ENCODE results near the gene TMEM35B.
A peak's percentile ranks its signal among the peaks of the same experiment; 100 is the strongest.
"Not testable (repeated sequence)": the region's sequence is repeated elsewhere in the genome, so short reads cannot be mapped to it uniquely, and the experiment has no call there.

TMEM35B gene

DNA sequence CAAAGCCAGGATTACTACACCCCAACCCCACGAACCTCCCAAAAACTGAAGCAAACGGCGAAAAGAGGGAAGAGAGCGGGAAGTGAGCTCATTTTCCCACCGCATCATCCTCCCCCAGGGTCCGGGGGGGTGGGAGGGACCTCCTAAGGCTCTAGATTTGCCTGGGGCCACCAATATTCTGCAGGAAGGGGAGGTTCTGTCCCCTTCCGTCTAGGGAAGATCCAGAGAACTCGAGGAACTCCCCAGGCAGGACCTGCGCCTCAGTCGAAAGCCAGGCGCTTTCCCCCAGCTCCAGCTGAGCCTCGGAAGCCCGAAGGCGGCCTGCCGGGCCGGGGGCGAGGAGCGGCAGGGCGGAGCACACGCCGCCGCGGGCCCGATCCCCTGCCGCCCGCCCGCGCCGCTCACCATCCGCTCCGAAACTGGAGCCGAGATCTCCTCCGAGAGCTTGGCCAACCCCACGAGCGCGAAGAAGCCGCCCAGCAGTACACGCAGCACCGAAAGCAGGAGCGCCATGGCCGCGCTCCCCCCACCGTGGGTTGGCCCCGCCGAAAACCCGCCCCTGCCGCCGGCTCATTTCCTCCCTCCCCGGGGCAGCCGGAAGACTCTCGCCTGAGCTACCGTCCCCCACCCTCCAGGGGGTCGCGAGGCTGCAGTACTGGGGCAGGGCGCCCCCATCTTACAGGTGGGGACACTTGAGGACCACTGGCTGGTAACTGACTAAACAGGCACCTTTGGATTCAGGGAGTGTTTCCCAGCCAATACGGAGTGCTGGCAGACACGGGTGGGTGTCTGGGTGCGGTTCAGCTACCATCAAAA lies at the start of gene TMEM35B:
Gene TMEM35B, minus strand, starts transcription at position 555 of the 816 bp plus-strand sequence. Its CDS starts 42 bp downstream, at position 513.
- DNase-seq (ENCODE audit: low read depth) = peak; percentile 73

DNA sequence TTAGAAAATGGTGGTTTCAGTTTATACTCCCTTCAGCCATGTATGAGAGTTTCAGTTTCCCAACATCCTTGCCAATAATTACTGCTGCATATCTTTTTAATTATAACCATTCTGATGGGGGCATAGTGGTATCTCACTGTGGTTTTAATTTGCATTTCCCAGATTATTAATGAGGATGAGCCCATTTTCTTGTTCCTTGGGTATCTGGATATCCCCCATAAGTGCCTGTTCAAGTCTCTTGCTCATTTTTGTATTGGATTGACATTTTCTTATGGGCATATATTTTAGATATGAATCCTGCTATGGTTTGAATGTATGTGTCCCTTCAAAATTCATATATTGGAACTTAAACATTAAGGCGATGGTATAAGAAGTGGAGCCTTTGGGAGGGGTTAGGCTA lies 48.2 kb upstream of the TMEM35B start:
- DNase-seq (ENCODE audit: low read depth) = no peak

DNA sequence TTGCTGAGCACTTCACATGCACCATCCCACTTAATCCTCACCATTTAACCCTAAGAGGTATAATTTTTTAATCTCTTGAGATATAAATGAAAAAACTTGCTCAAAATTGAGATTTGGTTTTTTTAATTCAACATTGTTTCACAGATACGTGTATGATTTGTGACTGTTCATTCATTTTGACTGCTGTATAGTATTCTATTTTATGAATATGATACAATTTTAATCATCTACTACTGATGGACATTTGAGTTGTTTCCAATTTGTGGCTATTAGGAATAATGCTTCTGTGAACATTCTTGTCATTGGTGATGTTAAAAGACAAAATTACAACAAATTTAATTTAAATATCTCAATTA lies 47.2 kb upstream of the TMEM35B start:
- DNase-seq (ENCODE audit: low read depth) = no peak

DNA sequence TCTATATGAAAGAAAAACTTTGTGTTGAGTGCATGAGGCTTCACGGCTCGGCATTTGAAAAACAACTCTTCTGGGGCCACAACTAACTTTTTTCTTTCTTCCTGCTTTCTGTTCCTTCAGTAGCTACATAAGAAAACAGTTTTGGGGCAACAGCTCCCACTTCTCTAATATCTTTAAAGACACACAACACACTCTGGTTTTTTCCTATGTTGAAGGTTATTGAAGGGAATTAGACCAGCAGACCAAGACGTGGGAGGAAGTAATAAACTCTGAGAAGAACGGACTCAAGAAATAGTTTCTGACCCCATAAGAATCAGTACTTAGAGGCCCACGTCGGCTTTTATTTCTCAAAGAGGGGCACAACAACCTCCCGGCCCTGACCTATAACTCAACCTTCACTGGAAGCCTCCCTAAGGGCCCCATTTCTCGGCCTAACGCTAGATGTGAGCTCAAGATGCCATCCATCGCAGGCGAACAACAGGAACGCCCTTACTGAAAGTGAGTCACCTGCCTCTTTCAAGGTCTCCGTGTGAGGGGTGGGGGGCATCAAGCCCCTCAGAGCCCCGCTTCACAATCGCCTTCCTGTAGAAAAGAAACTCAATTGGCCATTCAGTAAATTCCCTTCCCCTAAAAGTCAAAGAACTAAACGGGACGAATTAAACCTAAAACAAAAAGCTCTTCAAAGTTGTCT lies 45.8 kb upstream of the TMEM35B start:
- peak; percentile 75 for DNase-seq (ENCODE audit: low read depth)

DNA sequence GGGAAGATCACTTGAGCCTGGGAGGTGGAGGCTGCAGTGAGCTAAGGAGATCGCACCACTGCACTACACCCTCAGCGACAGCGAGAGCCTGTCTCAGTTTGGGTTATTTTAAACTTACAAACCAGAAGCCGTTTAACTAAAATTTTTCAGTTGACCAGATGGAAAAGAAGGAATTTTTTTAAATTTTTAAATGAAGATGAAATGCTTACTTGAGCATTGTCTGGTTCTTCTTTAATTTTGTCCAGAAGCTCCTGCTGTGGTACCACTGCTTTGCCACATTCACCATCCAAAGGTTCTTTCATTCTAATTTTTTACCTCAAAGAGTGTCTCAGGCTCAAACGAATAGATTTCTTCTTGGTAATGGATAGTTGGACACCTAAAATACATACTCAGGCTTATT lies 45.2 kb upstream of the TMEM35B start:
- DNase-seq (ENCODE audit: low read depth) = no peak

DNA sequence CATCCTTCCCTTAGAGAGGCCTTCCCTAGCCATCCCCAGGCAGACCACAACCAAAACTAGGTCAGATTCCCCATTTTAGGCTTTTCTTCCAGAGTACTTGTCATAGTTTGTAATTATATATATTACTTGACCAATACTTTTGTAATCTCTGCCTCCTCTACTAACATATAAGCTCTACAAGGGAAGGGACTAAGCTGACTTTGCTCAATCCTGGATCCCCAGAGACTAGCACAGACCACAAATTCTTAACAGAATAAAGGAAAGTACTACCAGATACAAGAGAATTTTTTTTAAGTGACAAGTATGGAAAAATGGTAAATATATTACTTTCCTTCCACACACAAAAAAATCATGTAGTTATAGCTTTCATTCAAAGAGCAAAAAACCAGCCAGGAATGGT lies 44.6 kb upstream of the TMEM35B start:
- DNase-seq (ENCODE audit: low read depth) = no peak

DNA sequence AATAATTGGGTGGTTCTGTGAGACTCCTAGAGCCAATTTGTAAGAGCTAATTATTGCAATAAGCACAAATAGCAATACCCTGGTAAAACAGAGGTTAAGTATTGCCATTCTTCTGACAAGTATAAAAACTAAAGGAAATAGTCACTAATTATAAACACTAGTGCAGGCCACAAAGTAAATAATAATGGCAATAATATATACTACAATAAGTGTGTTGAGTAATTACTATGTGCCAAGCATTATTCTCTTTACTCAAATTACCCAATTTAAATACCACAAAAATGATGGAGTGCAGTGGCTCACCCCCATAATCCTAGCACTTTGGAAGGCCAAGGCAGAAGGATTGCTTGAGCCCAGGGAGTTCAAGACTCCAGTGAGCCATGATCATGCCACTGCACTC lies 31.3 kb upstream of the TMEM35B start:
- DNase-seq (ENCODE audit: low read depth) = no peak

DNA sequence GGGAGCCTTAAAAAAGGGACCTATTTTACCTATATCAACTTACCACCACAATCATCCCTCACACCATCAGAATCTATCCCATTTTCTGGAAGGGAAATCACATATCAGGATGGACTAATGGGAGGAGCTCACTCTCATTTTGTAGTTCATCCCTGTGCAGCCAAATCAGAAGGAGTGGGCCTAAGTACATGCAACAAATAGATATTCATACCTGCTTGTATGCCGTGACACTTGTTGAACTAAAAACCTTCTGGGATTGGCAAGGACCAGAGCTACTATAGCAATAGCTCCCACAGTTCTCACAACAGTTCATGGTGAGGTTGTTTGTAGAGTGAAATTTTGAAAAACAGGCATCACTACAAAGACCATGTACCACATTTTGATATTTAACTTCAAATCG lies 29.3 kb upstream of the TMEM35B start:
- DNase-seq (ENCODE audit: low read depth) = no peak

DNA sequence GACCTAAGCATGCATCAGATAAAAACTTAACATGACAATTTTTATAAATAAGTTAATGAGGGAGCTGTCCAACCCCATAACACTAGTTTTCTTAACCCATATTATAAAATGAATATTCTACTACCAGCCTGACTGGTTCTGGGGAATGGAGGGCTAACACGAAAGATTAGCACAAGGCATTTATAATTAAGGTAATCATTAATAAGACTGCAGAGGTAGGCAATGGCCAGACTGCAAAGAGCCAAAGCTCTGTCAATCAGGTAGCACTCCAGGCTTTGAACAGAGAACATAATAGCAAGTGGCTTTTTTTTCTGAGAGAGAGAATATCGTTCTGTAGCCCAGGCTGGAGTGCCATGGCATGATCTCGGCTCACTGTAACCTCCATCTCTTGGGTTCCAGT lies 20.6 kb upstream of the TMEM35B start:
- no peak for DNase-seq (ENCODE audit: low read depth)

DNA sequence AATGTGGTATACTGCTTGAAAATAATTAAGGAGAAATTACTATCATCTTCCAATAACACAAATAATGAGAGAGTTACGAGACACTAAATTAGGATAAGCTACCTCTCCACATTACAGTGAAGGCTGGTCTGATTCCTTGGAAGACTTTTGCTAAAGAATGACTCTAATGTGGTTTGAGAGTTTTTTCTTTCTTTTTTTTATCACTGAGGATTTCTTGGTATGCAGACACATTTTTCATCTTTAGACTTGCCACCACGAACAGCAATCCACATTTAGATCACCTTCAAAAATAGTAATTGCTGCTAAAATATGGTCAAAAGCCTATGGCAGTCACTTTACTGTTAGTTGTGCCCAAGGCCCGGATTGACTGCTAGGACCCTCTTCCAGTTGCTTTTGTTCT lies 16.6 kb upstream of the TMEM35B start:
- no peak for DNase-seq (ENCODE audit: low read depth)

DNA sequence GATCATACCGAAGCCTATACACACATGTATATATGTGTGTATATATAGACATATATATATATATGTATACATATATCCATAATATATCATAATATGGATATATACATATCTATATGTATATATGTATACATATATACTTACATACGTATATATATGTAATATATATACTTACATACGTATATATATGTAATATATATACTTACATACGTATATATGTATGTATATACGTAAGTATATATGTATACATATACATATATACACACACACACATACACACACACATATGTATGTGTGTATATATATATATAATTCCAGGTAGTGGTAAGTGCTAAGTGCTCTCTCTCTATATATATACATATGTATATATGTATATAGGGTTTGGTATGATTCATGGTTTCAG lies 9.7 kb upstream of the TMEM35B start:
- no peak for DNase-seq (ENCODE audit: low read depth)

DNA sequence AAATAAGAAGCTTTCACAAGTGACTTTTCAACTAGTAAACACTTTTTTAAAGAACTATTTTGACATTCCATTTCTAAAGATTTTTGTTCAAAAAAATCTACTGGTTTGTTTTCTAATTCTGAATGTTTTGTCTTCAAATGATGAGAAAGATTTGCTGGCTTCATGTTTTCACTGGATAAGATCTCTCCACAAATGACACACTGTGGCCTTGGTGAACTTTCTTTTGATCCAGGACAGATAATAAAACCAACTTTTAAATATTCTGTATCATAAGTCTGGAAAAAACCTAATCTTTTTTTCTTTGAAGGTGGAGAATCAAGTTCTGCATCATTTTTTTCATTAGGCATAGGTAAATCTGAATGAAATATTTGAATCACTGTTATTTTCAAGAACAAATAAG lies 3.4 kb upstream of the TMEM35B start:
- DNase-seq (ENCODE audit: low read depth) = no peak

DNA sequence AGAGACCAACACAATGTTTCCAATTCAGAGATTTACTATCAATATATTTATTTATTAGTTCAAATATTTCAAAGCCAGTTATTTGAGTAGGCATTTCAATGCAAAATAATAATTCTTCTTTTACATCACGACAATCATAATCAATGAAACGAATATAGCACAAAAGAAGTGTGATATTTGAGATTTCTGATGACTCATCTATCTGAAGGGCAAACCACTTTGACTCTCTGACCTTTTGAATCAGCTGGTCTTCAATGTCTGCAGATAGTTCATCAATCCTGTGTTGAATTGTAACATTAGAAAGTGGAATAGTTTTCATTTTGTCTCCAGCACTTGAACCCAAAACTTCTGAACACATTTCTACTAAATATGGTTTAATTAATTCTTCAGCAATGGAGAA lies 3.0 kb upstream of the TMEM35B start:
- peak; percentile 12 for DNase-seq (ENCODE audit: low read depth)

DNA sequence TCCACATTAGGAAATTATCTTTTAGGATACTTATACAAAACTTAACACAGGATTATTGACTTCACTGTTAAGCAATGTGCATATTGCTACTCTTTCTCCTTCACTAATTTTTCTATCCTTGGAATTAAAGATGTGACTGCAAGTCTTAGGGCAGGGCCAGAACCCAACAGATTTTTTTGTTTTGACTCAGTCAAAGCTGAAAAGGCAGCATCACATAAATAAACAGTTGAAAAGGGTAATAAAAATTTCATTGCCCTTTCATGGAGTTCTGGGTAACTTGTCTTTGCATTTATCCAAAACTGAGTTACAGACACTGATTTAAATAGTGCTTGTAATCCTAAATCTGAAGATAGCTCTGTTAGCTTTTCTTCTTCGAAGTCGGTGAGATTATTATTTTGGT lies 1.9 kb upstream of the TMEM35B start:
- DNase-seq (ENCODE audit: low read depth) = peak; percentile 30

DNA sequence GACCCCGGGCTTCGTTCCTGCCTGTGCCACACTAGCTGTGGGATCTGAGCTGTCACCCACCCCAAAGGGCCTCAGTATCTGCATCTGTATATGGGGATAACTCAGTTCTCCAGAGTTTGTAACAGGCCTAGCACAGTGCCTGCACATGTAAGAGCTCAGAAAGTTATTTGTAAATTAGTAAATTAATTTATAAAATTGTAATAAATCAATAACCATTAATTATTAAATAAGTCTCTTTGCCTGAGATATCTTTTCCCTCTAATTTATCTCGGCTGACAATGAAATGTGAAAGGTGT lies 410 bp upstream of the TMEM35B start:
- DNase-seq (ENCODE audit: low read depth) = not testable (repeated sequence)

DNA sequence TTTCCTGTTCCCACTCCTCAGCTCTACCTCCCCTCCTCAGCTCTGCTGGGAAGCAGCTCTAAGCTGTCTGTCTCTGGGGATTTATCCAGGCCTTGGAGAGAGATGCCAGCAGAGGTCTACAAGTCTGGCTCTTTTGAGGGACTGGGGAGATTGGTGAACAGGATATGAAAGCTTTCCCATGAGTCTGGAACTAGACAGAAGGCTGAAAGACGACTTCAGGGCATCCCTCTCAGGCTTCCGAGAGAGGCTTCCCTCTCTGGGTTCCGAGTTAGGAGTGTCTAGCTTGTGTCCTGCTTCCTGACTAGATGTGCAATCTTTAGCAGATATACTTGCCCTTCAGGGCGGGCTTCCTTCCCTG lies 733 bp downstream of the TMEM35B start:
- DNase-seq (ENCODE audit: low read depth) = no peak

DNA sequence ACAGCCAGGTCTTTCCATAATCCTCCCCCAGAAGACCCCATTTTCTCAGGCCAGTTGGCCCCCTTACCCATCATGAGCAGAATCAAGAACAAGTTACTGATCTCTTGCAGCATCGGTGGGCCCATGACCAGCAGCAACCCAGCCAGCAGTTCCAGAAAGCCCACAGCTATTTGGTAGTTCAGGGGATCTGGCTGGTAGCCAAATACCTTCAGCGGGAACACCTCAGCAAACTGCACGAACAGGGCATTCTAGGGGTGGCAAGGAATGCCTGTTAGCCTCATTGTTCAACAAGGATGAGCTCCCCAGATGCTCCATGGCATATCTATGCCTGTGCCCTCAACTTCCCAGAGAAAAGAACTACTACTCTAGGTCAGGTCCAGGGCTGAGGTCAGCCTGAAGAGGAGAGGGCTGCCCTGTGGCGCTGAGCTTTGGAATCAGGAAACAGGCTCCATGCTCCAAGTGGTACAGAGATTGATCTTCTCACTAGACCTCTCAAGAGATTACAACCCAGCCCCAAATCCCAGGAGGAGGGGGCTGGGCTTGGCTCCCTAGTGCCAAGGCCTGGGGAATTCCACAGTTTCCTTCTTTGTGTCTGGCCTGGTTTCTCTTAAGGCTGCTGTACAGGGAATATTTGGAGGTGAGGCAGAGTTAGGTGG lies 1.3 kb downstream of the TMEM35B start:
- DNase-seq (ENCODE audit: low read depth) = peak; percentile 15

DNA sequence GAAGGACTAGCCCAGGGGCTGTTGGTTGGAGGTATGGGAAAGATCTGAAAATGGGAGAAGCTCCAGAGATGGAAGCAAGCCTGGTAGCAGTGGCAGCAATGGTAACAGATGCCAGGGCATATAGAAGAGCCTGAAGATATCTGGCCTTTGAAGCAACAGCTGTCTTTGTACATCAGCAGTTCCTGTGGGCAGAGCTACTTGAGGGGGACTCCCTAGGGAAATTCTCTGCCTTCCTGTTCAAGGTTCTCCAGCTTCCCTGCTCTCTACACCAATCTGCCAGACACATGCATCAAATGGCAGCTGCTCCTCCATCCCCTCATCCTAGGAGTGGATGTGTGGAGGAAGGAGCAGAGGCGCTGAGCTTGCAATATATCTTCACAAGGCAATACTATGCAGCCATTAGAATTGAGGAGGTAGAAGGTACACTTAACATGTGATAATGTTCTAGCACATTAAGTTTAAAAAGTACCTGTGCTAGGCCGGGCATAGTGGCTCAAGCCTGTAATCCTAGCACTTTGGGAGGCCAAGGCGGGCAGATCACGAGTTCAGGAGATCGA lies 2.2 kb downstream of the TMEM35B start:
- DNase-seq (ENCODE audit: low read depth) = no peak

DNA sequence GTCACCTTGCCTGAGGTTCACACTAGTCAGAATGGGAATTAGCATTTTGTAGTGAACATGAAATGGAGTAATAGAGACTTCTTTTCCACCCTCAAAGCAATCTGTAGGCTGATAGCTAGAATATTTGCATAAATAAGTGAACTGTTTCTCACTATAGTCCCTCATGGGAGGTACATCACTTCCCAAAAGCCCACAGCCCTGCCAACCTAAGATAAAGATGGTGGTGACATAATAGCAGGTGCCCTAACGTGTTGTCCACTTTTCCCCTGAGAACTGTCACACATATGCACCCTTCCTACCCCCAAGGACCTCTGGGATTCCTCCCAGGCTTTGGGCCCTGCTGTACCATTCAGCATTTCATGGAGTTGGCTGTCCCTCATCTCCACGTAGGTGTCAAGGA lies 4.4 kb downstream of the TMEM35B start:
- DNase-seq (ENCODE audit: low read depth) = no peak

DNA sequence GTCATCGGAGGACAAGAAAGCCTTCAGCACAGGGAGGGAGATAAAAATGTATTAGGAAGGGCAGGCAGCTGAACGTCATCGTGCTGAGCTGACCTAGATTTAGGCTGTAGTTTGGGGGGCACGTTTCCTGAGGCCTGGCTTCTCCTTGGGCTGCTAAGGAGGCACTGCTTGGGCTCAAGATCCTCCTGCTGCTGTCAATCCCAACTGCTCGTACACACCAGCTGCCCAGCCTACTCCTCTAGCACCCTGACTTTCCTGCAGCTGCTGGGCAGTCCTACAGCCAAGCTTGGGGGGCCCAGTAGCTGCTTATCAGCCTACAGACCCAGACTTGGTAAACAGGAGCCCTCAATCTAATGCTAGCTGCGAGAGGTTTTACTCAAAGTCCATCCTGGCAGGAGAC lies 6.2 kb downstream of the TMEM35B start:
- DNase-seq (ENCODE audit: low read depth) = no peak

DNA sequence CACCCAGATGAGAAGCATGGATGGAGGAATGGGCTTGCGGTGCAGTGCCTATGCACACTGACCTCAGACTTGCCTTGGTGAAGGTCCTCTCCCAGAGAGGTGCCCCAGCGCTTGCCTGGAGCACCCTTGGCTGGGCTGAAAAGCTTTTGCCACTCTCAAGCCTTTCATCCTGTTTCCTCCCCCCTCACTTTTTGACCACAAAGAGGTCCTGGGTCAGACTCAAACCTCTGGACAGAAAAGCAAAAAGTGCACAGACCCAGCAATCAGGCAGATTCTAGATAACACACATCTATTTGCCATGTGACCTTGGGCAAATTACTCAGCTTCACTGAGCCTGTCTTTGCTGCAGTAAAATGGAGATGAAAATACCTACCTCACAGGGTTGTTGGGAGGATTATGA lies 7.3 kb downstream of the TMEM35B start:
- DNase-seq (ENCODE audit: low read depth) = no peak

DNA sequence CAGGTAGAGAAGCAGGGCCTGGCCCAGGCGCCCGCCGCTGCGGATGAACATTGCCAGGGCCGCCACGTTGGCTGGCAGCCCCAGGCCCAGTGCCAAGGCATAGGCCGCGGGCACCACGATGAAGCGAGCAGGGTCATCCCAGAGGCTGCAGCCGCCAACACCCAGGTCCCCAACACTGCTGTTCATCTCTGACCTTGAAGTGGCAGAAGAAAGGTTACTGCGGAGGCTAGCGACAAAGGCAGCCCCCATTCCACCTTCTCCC lies 8.0 kb downstream of the TMEM35B start:
- DNase-seq (ENCODE audit: low read depth) = no peak

DNA sequence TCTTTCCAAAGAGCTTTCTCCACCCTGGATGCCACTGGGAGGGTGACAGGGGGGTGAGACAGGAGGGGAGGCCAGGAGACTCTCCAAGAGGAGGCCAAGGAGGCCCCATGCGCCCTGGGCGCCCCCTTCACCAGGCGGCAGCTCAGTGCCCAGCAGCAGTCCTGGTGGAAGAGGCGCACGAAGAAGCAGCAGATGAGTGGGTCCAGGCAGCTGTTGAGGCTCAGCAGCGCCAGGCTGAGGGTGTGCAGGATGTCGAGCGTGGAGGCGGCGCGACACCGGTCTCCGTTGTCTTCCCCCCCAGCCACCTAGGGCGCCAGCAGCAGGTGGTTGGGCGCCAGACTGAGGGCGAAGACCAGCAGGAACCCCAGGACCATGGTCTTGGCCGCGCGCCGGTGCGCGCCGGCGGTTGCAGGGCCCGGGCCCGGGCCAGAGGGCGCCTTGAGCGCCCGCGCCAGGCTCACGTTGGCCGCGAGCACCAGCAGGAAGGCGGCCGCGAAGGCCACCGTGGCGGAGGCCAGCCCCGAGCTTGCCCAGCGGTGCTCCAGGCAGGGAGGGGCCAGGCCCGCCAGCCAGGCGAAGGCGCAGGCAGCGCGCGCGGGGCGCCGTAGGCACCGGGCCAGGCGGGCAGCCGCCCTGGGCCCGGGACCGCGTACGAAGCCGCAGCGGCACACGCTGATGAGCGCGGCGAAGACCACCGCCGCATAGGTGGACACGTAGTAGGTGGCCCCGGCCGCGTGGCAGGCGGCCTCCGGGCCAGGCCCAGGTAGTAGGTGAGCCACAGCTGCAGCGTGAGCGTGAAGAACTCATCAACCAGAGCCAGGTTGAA lies 8.6 kb downstream of the TMEM35B start:
- DNase-seq (ENCODE audit: low read depth) = no peak

Measured in ELR (cell line).